ENCODE results near the gene ADAMTS3. TPM values are rescaled to one million over a fixed set of nuclear protein-coding genes. Genes with fewer than 3 reads are reported as not detected.

Gene ADAMTS3
- total RNA-seq = not detected in 2 replicates

DNA sequence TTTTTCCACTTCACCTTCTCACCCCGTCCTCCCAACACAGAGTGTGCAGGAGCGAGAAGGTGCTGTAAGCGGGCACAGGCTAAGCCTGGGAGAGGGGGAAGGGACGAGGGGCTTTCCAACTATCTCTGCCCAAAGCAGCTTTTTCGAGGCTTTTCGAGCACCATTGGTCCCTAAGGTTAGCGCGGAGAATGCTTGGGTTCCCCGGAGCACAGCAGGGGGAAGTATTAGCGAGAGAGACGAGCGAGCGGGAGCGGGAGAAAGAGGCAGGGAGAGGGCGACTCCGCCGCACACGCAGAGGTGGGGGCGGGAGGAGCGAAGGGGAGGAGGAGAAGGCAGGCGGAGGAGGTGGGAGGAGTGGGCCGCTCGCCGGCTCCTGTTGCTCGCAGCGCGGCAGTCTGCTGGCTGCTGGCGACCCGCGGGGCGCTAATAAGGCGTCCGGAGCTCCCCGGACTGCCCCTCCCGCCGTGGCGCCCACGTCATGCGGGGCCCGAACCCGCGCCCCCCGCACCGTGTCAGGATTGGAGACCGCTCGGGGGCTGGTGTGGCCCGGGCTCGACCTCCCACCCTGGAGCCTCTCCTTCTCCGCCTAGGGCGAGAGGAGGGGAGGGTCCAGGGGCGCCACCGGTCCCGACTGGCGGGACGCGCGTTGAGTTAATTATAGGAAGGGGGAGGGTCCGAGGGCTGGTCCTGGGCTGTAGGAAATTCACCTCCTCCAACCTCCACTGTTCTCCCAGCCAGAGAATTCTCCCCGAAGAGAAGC lies at the start of gene ADAMTS3:
TSS of gene ADAMTS3 (minus strand) at position 263 of the 760 bp plus-strand sequence. CDS start 459 bp downstream, outside the sequence.
- Mint-ChIP-seq H3K27me3 (ENCODE audit: low read depth) (peaks cover 41% of the 10 kb centered on the region), H3K4me1 (ENCODE audit: low read depth) (peaks cover 12% of the 10 kb centered on the region), H3K27ac (no peak within 1 kb of the TSS), H3K36me3 (ENCODE audit: low read depth) (no peaks in the 10 kb centered on the region), H3K9me3 (no peaks in the 10 kb centered on the region), H3K4me3 (ENCODE audit: low read depth) (peak within 1 kb of the TSS; percentile 53)
- intact Hi-C loops (cut with micrococcal nuclease) = no loop called here
- no peak for DNase-seq (ENCODE audit: low spot score)

DNA sequence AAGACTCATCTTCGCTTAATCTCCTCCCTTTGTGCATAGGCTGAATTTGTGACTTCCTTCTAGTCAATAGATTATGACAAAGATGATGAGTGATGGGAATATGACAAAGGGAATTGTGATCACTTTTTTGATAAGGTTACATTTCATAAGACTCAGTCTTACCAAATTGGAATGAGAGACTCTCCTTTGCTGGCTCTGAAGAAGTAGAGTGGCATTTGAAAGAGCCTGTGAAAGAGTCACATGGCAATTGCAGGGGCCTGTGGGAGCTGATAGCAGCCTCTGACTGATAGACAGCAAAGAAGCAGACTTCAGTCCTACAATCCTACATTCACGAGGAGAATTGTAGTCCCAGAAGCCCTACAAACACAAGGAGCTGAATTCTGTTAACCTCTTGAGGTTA lies 44.9 kb upstream of the ADAMTS3 start:
- no peaks in the 10 kb centered on the region for H3K27me3 Mint-ChIP-seq (ENCODE audit: low read depth)
- no peaks in the 10 kb centered on the region for H3K36me3 Mint-ChIP-seq (ENCODE audit: low read depth)
- no peak overlapping the region for H3K27ac Mint-ChIP-seq
- DNase-seq (ENCODE audit: low spot score) = no peak
- no peaks in the 10 kb centered on the region for H3K9me3 Mint-ChIP-seq
- intact Hi-C loops (cut with micrococcal nuclease) = no loop called here
- no peak overlapping the region for H3K4me3 Mint-ChIP-seq (ENCODE audit: low read depth)
- H3K4me1 Mint-ChIP-seq (ENCODE audit: low read depth) = no peaks in the 10 kb centered on the region

DNA sequence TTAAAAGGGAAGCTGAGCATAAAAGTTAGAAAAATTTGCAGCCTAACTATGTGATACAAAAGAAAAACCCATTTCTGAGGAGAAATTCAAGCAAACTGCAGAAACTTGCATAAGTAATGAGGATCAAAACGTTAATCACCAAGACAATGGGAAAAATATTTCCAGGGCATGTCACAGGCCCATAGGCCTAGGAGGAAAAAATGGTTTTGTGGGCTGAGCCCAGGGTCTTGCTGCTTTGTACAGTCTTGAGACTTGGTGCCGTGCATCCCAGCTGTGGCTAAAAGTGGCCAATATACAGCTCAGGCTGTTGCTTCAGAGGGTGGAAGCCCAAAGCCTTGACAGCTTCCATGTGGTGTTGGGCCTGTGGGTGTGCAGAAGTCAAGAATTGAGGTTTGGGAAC lies 37.7 kb upstream of the ADAMTS3 start:
- Mint-ChIP-seq H3K4me1 (ENCODE audit: low read depth) (no peaks in the 10 kb centered on the region), H3K36me3 (ENCODE audit: low read depth) (no peaks in the 10 kb centered on the region), H3K4me3 (ENCODE audit: low read depth) (no peak overlapping the region), H3K9me3 (peaks cover 9% of the 10 kb centered on the region), H3K27me3 (ENCODE audit: low read depth) (no peaks in the 10 kb centered on the region), H3K27ac (no peak overlapping the region)
- intact Hi-C loops (cut with micrococcal nuclease) = no loop called here
- DNase-seq (ENCODE audit: low spot score) = no peak

GRCh38 chr4:72604324-72604723 lies 35.3 kb upstream of the ADAMTS3 start:
- H3K4me3 Mint-ChIP-seq (ENCODE audit: low read depth) = no peak overlapping the region
- no peaks in the 10 kb centered on the region for H3K27me3 Mint-ChIP-seq (ENCODE audit: low read depth)
- H3K36me3 Mint-ChIP-seq (ENCODE audit: low read depth) = no peaks in the 10 kb centered on the region
- H3K4me1 Mint-ChIP-seq (ENCODE audit: low read depth) = no peaks in the 10 kb centered on the region
- DNase-seq (ENCODE audit: low spot score) = no peak
- intact Hi-C loops (cut with micrococcal nuclease) = no loop called here
- H3K9me3 Mint-ChIP-seq = peaks cover 9% of the 10 kb centered on the region
- H3K27ac Mint-ChIP-seq = no peak overlapping the region

DNA sequence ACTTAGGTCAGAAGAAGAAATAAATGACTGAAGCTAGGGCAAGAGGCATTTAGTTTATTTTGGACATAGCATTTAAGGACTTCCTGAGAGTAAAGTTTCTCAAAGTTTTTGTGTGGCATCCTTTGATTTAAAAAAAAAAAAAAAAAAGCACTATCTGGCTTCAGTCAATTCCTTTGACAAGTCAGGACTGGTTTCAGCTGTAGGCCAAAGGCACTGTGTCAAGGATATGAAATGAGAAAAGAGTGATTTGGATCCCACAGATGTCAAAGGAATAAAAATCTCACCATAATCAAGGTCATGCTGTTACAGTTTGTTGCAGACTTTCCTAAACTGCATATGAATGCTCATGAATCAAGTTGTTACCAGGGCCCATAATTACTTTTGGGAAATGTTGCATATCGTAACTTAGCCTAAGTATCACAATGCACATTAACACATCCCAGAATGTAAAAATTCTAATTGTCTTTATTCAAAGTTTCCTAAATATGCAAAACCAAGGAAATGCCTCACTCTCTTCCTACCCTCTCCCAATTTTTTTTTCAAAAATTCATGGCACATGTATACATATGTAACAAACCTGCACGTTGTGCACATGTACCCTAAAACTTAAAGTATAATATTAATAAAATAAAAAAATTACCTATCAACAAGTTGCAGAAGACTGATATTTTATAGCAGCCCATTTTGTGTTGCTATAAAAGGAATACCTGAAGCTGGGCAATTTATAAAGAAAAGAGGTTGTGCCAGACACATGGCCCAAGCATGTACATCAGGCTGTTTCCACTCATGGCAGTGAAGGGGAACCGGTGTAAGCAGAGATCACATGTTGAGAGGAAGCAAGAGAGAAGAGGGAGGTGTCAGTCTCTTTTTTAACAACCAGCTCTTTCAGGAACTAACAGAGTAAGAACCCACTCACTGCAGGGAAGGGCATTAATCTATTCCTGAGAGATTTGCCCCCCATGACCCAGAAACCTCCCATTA lies 33.7 kb upstream of the ADAMTS3 start:
- Mint-ChIP-seq H3K4me1 (ENCODE audit: low read depth) (no peaks in the 10 kb centered on the region), H3K27ac (no peak overlapping the region), H3K9me3 (peaks cover 9% of the 10 kb centered on the region), H3K4me3 (ENCODE audit: low read depth) (no peak overlapping the region), H3K36me3 (ENCODE audit: low read depth) (no peaks in the 10 kb centered on the region), H3K27me3 (ENCODE audit: low read depth) (no peaks in the 10 kb centered on the region)
- intact Hi-C loops (cut with micrococcal nuclease) = no loop called here
- DNase-seq (ENCODE audit: low spot score) = no peak

DNA sequence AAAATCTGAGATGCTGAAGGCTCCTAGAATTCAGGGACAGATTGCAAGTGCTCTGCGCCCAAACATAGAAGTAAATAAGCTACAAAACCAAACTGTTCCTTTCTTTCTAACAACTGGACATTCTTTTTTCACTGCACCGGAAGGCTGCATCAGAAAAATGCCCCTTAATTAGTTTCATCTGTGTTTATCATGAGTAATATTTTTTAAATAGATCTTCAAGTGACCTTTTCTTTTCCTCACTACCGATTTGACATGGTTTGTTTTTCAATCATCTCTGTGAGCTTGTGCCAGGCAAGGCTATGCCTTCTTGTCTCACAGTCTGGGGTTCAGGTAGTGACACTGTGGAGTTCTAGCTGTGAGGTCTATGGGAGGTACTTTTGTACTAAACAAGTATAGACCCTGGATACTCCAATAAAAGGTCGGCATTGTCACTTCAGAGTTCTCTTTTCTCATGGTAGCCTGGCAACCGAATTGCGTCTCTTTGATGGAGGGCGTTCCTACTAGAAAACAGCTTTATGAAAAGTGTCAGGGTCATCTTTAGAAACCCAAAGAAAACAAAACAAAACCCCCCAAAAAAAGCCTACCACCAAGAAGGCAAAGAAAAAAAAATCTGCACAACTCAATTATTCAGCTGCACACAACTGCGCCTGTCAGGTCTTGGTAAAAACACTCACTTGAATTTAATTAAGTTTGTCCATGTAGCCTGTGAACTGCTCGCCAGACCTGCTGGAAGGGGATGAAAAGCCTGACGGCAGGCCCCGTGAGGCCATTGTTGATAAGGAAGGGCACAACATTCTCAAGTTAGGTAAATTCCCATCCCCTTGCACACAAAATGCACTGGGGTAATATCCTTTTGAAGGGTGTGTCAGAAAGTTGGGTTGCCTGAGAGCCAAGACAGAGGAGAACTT lies 22.8 kb upstream of the ADAMTS3 start:
- no peak overlapping the region for H3K4me3 Mint-ChIP-seq (ENCODE audit: low read depth)
- H3K27me3 Mint-ChIP-seq (ENCODE audit: low read depth) = no peaks in the 10 kb centered on the region
- H3K4me1 Mint-ChIP-seq (ENCODE audit: low read depth) = no peaks in the 10 kb centered on the region
- no peaks in the 10 kb centered on the region for H3K9me3 Mint-ChIP-seq
- intact Hi-C loops (cut with micrococcal nuclease) = no loop called here
- DNase-seq (ENCODE audit: low spot score) = no peak
- no peaks in the 10 kb centered on the region for H3K36me3 Mint-ChIP-seq (ENCODE audit: low read depth)
- no peak overlapping the region for H3K27ac Mint-ChIP-seq

DNA sequence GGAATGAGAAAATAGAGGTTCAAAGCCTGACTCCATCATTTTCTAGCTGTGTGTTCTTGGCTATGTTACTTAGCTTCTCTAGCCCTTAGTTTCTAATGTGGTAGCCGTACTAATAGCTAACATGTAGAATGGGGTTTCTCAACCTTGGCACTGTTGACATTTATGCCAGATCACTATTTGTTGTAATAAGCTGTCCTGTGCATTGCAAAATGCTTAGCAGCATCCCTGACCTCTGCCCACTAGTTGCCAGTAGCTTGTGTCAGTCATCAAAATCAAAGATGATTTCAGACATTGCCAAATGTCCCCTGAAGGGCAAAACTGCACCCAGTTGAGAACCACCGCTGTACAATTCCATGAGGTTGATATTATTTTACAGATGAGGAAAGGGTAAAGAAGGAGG lies 18.3 kb upstream of the ADAMTS3 start:
- Mint-ChIP-seq H3K36me3 (ENCODE audit: low read depth) (no peaks in the 10 kb centered on the region), H3K27ac (no peak overlapping the region), H3K9me3 (no peaks in the 10 kb centered on the region), H3K4me1 (ENCODE audit: low read depth) (no peaks in the 10 kb centered on the region), H3K4me3 (ENCODE audit: low read depth) (no peak overlapping the region), H3K27me3 (ENCODE audit: low read depth) (no peaks in the 10 kb centered on the region)
- intact Hi-C loops (cut with micrococcal nuclease) = no loop called here
- DNase-seq (ENCODE audit: low spot score) = no peak

DNA sequence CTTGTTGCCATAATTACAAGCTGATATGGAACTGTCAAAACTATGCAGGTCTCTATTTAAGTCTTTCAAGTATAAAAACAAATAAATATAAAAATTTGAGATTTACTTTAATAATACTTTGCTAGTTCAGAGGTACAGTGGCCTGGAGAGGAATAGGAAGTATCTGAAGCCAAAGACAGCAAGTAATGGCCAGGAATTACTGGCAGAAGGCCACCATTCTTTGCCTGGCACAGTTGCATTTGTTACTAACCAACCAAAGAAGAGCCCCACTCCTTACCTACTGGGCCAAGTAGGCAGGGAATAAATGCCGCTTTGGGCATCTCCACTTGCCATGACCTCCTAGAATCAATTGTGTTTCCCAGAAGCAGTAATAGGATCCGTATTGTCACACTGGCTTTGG lies 13.8 kb upstream of the ADAMTS3 start:
- Mint-ChIP-seq H3K36me3 (ENCODE audit: low read depth) (no peaks in the 10 kb centered on the region), H3K4me3 (ENCODE audit: low read depth) (no peak overlapping the region), H3K4me1 (ENCODE audit: low read depth) (no peaks in the 10 kb centered on the region), H3K27ac (no peak overlapping the region), H3K27me3 (ENCODE audit: low read depth) (no peaks in the 10 kb centered on the region), H3K9me3 (no peaks in the 10 kb centered on the region)
- intact Hi-C loops (cut with micrococcal nuclease) = no loop called here
- DNase-seq (ENCODE audit: low spot score) = no peak

GRCh38 chr4:72577211-72577610 lies 8.2 kb upstream of the ADAMTS3 start:
- no peaks in the 10 kb centered on the region for H3K4me1 Mint-ChIP-seq (ENCODE audit: low read depth)
- no peaks in the 10 kb centered on the region for H3K36me3 Mint-ChIP-seq (ENCODE audit: low read depth)
- no peak overlapping the region for H3K4me3 Mint-ChIP-seq (ENCODE audit: low read depth)
- H3K9me3 Mint-ChIP-seq = no peaks in the 10 kb centered on the region
- no peaks in the 10 kb centered on the region for H3K27me3 Mint-ChIP-seq (ENCODE audit: low read depth)
- intact Hi-C loops (cut with micrococcal nuclease) = no loop called here
- no peak overlapping the region for H3K27ac Mint-ChIP-seq
- DNase-seq (ENCODE audit: low spot score) = no peak

GRCh38 chr4:72571337-72571736 lies 2.3 kb upstream of the ADAMTS3 start:
- Mint-ChIP-seq H3K36me3 (ENCODE audit: low read depth) (no peaks in the 10 kb centered on the region), H3K4me3 (ENCODE audit: low read depth) (no peak overlapping the region), H3K9me3 (no peaks in the 10 kb centered on the region), H3K27me3 (ENCODE audit: low read depth) (peaks cover 37% of the 10 kb centered on the region), H3K27ac (no peak overlapping the region), H3K4me1 (ENCODE audit: low read depth) (peaks cover 12% of the 10 kb centered on the region)
- intact Hi-C loops (cut with micrococcal nuclease) = no loop called here
- DNase-seq (ENCODE audit: low spot score) = no peak

- no peak overlapping the region for H3K27ac Mint-ChIP-seq
- DNase-seq (ENCODE audit: low spot score) = no peak
- intact Hi-C loops (cut with micrococcal nuclease) = no loop called here
- H3K27me3 Mint-ChIP-seq (ENCODE audit: low read depth) = peaks cover 41% of the 10 kb centered on the region
- H3K9me3 Mint-ChIP-seq = no peaks in the 10 kb centered on the region
- peak overlapping the region; percentile 18 for H3K4me3 Mint-ChIP-seq (ENCODE audit: low read depth)
- peaks cover 12% of the 10 kb centered on the region for H3K4me1 Mint-ChIP-seq (ENCODE audit: low read depth)
- H3K36me3 Mint-ChIP-seq (ENCODE audit: low read depth) = no peaks in the 10 kb centered on the region
Measured at GRCh38 chr4:72569719-72570235, 756 bp upstream of the ADAMTS3 start.

Measured in activated T-helper 2 cell treated with anti-CD3 and anti-CD28 coated beads, Interferon-gamma antibody, Interleukin-2, Interleukin-4, amounts not matched to agents 10 μg/mL and 5 μg/mL and 100 μg/mL, durations not matched to agents 14 hours and 24 hours and 36 hours (primary cell).